Activated CD8-positive, alpha-beta memory T cell treated with anti-CD3 and anti-CD28 coated beads for 36 hours (primary cell): ENCODE data around the gene PRMT3. TPM values are rescaled to one million over a fixed set of nuclear protein-coding genes. Genes with fewer than 3 reads are reported as not detected.
"Not testable (repeated sequence)": the region's sequence is repeated elsewhere in the genome, so short reads cannot be mapped to it uniquely, and the experiment has no call there.

Experiments
- CTCF ChIA-PET: fragments of 350-600 bp; sonication (Branson Sonifier 250); formaldehyde crosslinking; loops from one replicate; lab custom pipeline; 2021; ENCODE audit warnings: antibody characterized with exemption; lab: Charles Lee
- POLR2A ChIA-PET: fragments of 350-600 bp; sonication (Branson Sonifier 250); formaldehyde crosslinking; loops from one replicate; lab custom pipeline; 2021; ENCODE audit warnings: antibody characterized with exemption; lab: Charles Lee
- total RNA-seq, 2 experiments: library from RNA; stranded (reverse); gene quantifications; one replicate each; pipeline ENCODE4 v1.2.3, GENCODE V29; 2021

PRMT3 gene
- total RNA-seq, 2 experiments from 2014 or later: 47.0 to 52.0 TPM

DNA sequence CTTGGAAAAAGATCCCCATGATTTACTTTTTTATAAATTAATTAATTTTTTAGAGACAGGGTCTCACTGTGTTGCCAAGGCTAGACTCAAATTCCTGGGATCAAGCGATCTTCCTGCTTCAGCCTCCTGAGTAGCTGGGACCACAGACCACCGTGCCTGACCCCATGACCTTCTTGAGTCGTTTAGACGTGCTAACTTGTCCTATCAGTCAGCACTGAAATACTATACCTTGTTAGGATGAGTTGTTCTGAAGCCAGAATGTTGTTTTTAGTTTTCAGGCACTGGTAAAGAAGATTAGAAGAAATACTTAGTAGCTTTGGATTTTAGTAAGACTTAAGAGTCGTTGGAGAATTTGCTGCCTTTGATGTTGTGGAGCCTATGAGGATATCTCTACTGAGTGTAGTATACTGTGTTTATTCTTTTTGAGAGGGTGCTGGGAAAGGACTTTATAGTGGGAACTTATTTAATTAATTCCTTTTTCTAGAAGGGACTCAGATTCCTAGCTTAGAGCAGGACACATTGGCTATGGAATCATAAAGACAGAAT is 15.4 kb upstream of the PRMT3 start:
- CTCF ChIA-PET: no interaction called here
- POLR2A ChIA-PET: no interaction called here

- ChIA-PET CTCF (no interaction called here), POLR2A (no interaction called here)
These were observed 14.4 kb upstream of the PRMT3 start for GRCh38 chr11:20373147-20373546.

- CTCF ChIA-PET: no interaction called here
- POLR2A ChIA-PET: no interaction called here
These were observed 13.8 kb upstream of the PRMT3 start for GRCh38 chr11:20373568-20374209.

DNA sequence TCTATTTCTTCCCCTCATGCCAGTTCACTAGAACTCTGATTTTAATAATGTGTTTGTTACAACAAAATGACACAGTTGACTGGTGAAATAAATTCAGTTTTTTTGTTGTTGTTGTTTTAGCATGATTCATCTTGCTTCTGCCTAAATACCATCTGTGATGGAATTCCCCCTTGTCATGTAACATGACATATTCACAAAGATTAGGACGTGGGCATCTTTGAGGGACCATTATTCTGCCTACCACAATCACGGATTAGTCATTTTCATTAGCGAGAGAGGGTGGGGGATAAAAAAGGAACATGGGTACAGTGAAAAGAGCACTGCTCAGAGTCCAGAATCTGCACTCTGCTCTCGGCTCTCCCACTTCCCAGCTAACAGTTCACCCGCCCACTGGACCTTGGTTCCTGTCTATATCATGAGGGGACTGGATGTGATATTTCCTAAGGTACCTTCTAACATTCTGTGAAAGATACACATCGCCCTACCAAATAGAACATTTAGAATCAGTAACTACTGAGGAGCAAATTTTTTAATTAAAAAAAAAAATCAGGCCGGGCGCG is 12.7 kb upstream of the PRMT3 start:
- CTCF ChIA-PET: no interaction called here
- POLR2A ChIA-PET: no interaction called here

GRCh38 chr11:20376162-20376730 is 11.3 kb upstream of the PRMT3 start:
- CTCF ChIA-PET: no interaction called here
- POLR2A ChIA-PET: no interaction called here

GRCh38 chr11:20385996-20386395 is 1.5 kb upstream of the PRMT3 start:
- POLR2A ChIA-PET: not testable (repeated sequence)
- CTCF ChIA-PET: interaction anchor here (1.0 kb wide), 1 partner anchor 12 kb away, joined by 3 read pairs; no protein-coding TSS in a partner anchor

- ChIA-PET CTCF (interaction anchor here (0.7 kb wide), 1 partner anchor 24 kb away, joined by 3 read pairs; no protein-coding TSS in a partner anchor), POLR2A (no interaction called here)
These were observed 860 bp downstream of the PRMT3 start for GRCh38 chr11:20388096-20389055.

DNA sequence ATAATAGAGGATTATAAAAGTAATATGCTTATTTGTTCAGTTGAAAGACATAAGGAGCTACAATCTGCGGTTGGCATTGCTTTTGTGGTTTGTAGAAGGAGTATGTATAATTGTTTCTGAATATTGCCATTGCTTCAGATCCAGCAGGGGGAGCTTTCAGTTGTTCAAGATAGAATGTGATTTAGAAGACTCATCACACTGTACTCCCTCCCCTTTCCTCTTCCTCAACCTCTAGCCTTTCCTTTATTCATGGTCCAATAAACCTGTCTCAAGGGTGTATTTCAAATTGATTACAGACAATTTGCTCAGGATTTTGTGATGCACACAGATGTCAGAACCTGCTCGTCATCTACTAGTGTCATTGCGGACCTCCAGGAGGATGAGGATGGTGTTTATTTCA is 9.8 kb downstream of the PRMT3 start:
- ChIA-PET CTCF (interaction anchor here (0.6 to 1.3 kb wide), 7 partner anchors 8 to 213 kb away, joined by 3 to 4 read pairs (median 3); no protein-coding TSS in a partner anchor), POLR2A (no interaction called here)

DNA sequence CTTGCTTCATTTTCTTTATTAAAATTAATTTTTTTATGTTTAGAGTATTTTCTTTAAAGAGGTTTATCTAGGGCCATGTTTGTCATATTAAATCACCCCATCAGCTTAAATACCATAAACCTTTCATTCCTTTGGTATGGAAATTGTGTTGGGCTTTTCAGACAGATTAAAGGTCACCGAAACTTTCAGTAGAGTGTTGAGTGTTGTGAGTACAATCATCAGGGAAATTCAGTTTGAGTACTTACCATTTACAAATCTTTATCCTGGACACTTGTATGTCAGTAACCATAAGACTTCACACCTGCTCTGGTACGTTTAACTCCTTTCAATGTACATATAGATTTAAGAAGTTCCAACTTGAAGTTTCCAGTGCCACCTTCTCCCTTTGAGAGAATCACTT is 12.0 kb downstream of the PRMT3 start:
- ChIA-PET CTCF (no interaction called here), POLR2A (interaction anchor here (0.6 kb wide), 1 partner anchor 8 kb away, joined by 5 read pairs; no protein-coding TSS in a partner anchor)

DNA sequence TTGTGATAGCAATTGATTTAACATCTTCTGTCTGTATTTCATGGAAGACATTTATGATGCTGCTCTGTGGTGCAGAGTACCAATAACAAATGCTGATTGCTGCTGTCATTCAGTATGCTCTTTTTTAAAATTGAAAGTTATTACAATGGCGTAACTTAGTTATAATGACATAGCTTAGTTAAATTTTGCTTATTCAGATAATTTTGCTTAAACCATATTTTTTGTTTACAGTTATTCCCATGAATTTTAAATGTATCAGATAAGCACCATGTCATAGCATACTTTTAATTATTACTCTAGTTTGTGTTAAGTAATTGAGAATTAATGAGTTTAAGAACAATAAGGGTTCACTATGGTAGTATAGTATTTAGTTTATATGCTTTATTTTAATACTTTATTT is 15.5 kb downstream of the PRMT3 start:
- POLR2A ChIA-PET: no interaction called here
- CTCF ChIA-PET: no interaction called here

DNA sequence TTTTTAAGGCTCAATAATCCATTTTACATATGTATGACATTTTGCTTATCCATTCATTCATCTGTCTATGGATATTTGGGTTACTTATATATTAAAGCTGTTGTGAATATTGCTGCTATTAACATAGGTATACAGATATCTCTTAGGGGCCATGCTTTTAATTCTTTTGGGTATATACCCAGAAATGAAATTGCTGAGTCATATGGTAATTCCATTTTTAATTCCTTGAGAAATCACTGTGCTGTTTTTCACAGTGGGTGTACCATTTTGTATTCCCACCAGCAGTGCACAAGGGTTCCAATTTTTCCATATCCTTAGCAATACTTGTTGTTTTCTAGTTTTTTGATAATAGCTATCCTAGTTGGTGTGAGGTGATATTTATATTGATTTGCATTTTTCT is 19.0 kb downstream of the PRMT3 start:
- ChIA-PET CTCF (no interaction called here), POLR2A (no interaction called here)

- CTCF ChIA-PET: no interaction called here
- POLR2A ChIA-PET: no interaction called here
These were observed 19.8 kb downstream of the PRMT3 start for GRCh38 chr11:20407344-20407743.

DNA sequence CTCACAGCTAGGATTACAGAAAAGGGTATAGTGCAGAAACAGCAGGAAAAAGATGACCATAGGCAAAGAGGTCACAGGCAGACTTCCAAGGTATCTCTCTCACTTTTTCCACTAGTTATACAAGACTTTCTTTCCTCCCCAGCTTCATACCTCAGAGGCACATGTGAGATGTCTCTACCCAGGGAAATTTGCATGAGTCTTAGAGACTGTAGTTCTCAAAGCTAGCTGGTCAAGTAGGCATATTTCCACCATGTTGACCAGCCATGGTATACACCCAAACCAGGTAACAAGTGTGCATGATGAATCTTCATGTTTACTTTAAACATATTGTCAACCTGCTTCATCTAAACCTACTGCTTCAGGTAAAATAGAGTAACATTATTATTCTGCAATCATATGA is 27.9 kb downstream of the PRMT3 start:
- ChIA-PET CTCF (no interaction called here), POLR2A (no interaction called here)

- CTCF ChIA-PET: no interaction called here
- POLR2A ChIA-PET: no interaction called here
These were observed 30.3 kb downstream of the PRMT3 start for GRCh38 chr11:20417771-20418170.

GRCh38 chr11:20421946-20422345 is 34.4 kb downstream of the PRMT3 start:
- POLR2A ChIA-PET: no interaction called here
- CTCF ChIA-PET: no interaction called here

- CTCF ChIA-PET: no interaction called here
- POLR2A ChIA-PET: no interaction called here
These were observed 41.7 kb downstream of the PRMT3 start for GRCh38 chr11:20429216-20429615.

DNA sequence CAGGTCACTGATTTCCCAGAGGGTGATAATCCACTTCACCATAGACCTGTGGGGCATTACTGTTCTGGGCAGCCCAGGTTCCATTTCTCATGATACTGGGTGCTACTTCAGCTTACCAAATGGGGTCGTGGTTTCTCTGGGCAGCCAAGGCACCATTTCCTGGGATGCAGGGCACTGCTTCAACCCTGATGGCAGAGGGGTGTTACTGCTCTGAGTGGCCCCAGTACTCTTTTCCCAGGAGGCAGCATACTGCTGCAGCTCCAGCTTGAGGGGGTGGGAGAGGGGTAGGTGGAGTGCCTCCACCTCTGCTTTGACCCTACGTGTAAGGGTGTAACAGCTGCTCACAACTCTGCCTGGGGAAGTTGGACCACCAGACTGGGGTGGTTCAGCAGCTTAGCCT is 51.1 kb downstream of the PRMT3 start:
- POLR2A ChIA-PET: no interaction called here
- CTCF ChIA-PET: no interaction called here

GRCh38 chr11:20443596-20443995 is 56.1 kb downstream of the PRMT3 start:
- POLR2A ChIA-PET: no interaction called here

GRCh38 chr11:20444535-20444934 is 57.0 kb downstream of the PRMT3 start:
- CTCF ChIA-PET: interaction anchor here (0.7 to 1.4 kb wide), 2 partner anchors 48 to 316 kb away, joined by 3 to 5 read pairs; no protein-coding TSS in a partner anchor

More at GRCh38 chr11:20443596-20443995, 56.1 kb downstream of the PRMT3 start:
- CTCF ChIA-PET: interaction anchor here (1.4 kb wide), 1 partner anchor 315 kb away, joined by 5 read pairs; no protein-coding TSS in a partner anchor

More at GRCh38 chr11:20444535-20444934, 57.0 kb downstream of the PRMT3 start:
- POLR2A ChIA-PET: no interaction called here
